NCI-H1092 treated with DMSO at 0.1 percent for 48 hours (cell line): ENCODE results near the gene CNR2.
"Not testable (repeated sequence)": the region's sequence is repeated elsewhere in the genome, so short reads cannot be mapped to it uniquely, and the experiment has no call there.

Experiments
- DNase-seq: peaks from one replicate; lab custom pipeline; 2025; lab: John Stamatoyannopoulos, UW

The CNR2 gene

GRCh38 chr1:23836037-23836436, 77.1 kb downstream of the CNR2 start:
- no peak for DNase-seq

- DNase-seq = not testable (repeated sequence)
Measured at GRCh38 chr1:23834156-23834555, 79.0 kb downstream of the CNR2 start.

GRCh38 chr1:23827717-23828116, 85.4 kb downstream of the CNR2 start:
- no peak for DNase-seq

- DNase-seq = not testable (repeated sequence)
Measured at GRCh38 chr1:23826590-23826989, 86.6 kb downstream of the CNR2 start.

- DNase-seq = no peak
Measured at GRCh38 chr1:23825762-23826522, 87.2 kb downstream of the CNR2 start.

- DNase-seq = peak; percentile 94
Measured at GRCh38 chr1:23825076-23825761, 87.9 kb downstream of the CNR2 start, which contains the start of gene HMGCL. TSS of gene HMGCL (minus strand) at chr1:23825429. CDS start at chr1:23825415, 14 bp downstream.

- no peak for DNase-seq
Measured at GRCh38 chr1:23824711-23825075, 88.5 kb downstream of the CNR2 start.

- DNase-seq = no peak
Measured at GRCh38 chr1:23823767-23824166, 89.4 kb downstream of the CNR2 start.
